ENCODE data around the gene MRPS33. TPM values are rescaled to one million over a fixed set of nuclear protein-coding genes. Genes with fewer than 3 reads are reported as not detected.

Gene MRPS33
- total and polyA plus RNA-seq, 2 of the 8 experiments (the other 6 are each of a cell fraction or from before 2014, with no cell fraction given) = 22.9 to 62.6 TPM

GRCh38 chr7:140998715-140999114 is 16.0 kb downstream of the MRPS33 start:
- Histone ChIP-seq H3K36me3 (ENCODE audit: control insufficient read depth in 2 of 4, insufficient read depth in 4 of 4, low read length in 3 of 4) (no peaks in the 10 kb centered on the region; a peak in 1 of 8 replicates), H3K4ac (replicated peaks; ENCODE audit: insufficient read length, low read depth, low read length) (no peak overlapping the region), H3K56ac (replicated peaks; ENCODE audit: insufficient read length, low read depth, low read length) (no peak overlapping the region), H2BK12ac (ENCODE audit: low read depth, low read length) (no peak overlapping the region), H3K27me3 (replicated peaks in 1 of 4; ENCODE audit: control insufficient read depth in 3 of 4, extremely low read depth in 1 of 4, insufficient read depth in 3 of 4, low read length in 3 of 4) (no peaks in the 10 kb centered on the region), H2AK5ac (ENCODE audit: low read depth, low read length) (no peak overlapping the region), H3K27ac (ENCODE audit: low read depth, low read length) (no peak overlapping the region), H2BK120ac (replicated peaks; ENCODE audit: low read depth, low read length) (no peak overlapping the region), H3K4me1 (replicated peaks in 1 of 4; ENCODE audit: control insufficient read depth in 3 of 4, insufficient read depth in 4 of 4, low read length in 3 of 4) (no peaks in the 10 kb centered on the region), H2BK20ac (ENCODE audit: low read length) (no peak overlapping the region), H3K9ac (replicated peaks in 1 of 4; ENCODE audit: extremely low read depth in 1 of 4, low read depth in 3 of 4, low read length in 3 of 4) (no peak overlapping the region), H4K91ac (replicated peaks; ENCODE audit: insufficient read length, low read length) (no peak overlapping the region), H3K79me2 (ENCODE audit: control insufficient read depth in 1 of 2, insufficient read depth in 2 of 2, low read length in 2 of 2) (no peaks in the 10 kb centered on the region), H4K20me1 (replicated peaks in 1 of 2; ENCODE audit: control insufficient read depth in 1 of 2, insufficient read depth in 2 of 2, low read length in 2 of 2) (no peaks in the 10 kb centered on the region), H3K4me3 (ENCODE audit: extremely low read depth in 1 of 4, insufficient read depth in 2 of 4, low read depth in 3 of 4, low read length in 4 of 4) (no peak overlapping the region), H3K4me2 (ENCODE audit: insufficient read depth in 1 of 2, low read depth in 2 of 2, low read length in 2 of 2) (no peak overlapping the region), H4K5ac (ENCODE audit: insufficient read length, low read depth, low read length) (no peak overlapping the region), H3K9me3 (ENCODE audit: insufficient read depth in 2 of 2, low read depth in 1 of 2, low read length in 1 of 2) (no peaks in the 10 kb centered on the region), H2BK15ac (ENCODE audit: low read length) (no peak overlapping the region), H4K8ac (ENCODE audit: extremely low read depth, insufficient read depth, low read length) (no peak overlapping the region), H3K23me2 (ENCODE audit: low read depth, low read length) (no peaks in the 10 kb centered on the region), H3K14ac (ENCODE audit: insufficient read length) (no peak overlapping the region), H3K79me1 (ENCODE audit: low read depth, low read length) (no peaks in the 10 kb centered on the region), H3K18ac (ENCODE audit: extremely low read depth, low read length) (no peak overlapping the region), H2AFZ (ENCODE audit: low read length) (no peak overlapping the region), H3K23ac (ENCODE audit: insufficient read length) (no peak overlapping the region), H2BK5ac (ENCODE audit: low read depth, low read length) (no peak overlapping the region)
- DNase-seq (ENCODE audit: low read depth in 1 of 2, low spot score in 2 of 2) (no peak), FAIRE-seq (no peak)
- 86% methylated on average over 2 of the region's 2 CpGs; no CpG with 5 or more reads in 1 of the 2 experiments for WGBS, 2 experiments (ENCODE audit: extremely low coverage in 1 of 2, insufficient coverage in 1 of 2, insufficient read length in 1 of 2, insufficient replicate concordance in 2 of 2, low coverage in 1 of 2, low lambda C conversion rate in 2 of 2, missing lambda C conversion rate in 1 of 2)
- CTCF ChIA-PET (ENCODE audit: partially characterized antibody) = interaction anchor here (0.9 kb wide), 1 partner anchor 187 kb away, joined by 3 read pairs; no protein-coding TSS in a partner anchor
- TF ChIP-seq, protein P1, sequence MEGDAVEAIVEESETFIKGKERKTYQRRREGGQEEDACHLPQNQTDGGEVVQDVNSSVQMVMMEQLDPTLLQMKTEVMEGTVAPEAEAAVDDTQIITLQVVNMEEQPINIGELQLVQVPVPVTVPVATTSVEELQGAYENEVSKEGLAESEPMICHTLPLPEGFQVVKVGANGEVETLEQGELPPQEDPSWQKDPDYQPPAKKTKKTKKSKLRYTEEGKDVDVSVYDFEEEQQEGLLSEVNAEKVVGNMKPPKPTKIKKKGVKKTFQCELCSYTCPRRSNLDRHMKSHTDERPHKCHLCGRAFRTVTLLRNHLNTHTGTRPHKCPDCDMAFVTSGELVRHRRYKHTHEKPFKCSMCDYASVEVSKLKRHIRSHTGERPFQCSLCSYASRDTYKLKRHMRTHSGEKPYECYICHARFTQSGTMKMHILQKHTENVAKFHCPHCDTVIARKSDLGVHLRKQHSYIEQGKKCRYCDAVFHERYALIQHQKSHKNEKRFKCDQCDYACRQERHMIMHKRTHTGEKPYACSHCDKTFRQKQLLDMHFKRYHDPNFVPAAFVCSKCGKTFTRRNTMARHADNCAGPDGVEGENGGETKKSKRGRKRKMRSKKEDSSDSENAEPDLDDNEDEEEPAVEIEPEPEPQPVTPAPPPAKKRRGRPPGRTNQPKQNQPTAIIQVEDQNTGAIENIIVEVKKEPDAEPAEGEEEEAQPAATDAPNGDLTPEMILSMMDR (IDR thresholded peaks at IDR 0.05; ENCODE audit: control extremely low read depth in 1 of 3, insufficient read depth in 1 of 3, low read depth in 1 of 3, low read length in 3 of 3) = no peak
- no peak for TF ChIP-seq CTBP2 (IDR thresholded peaks at IDR 0.05; ENCODE audit: borderline replicate concordance, insufficient read depth, insufficient read length, low read length)
- TF ChIP-seq, protein P2, sequence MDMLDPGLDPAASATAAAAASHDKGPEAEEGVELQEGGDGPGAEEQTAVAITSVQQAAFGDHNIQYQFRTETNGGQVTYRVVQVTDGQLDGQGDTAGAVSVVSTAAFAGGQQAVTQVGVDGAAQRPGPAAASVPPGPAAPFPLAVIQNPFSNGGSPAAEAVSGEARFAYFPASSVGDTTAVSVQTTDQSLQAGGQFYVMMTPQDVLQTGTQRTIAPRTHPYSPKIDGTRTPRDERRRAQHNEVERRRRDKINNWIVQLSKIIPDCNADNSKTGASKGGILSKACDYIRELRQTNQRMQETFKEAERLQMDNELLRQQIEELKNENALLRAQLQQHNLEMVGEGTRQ (IDR thresholded peaks at IDR 0.05; ENCODE audit: low read length) = no peak
- no peak for TF ChIP-seq NRF1 (IDR thresholded peaks at IDR 0.05; ENCODE audit: low read depth, low read length)
- no peak for TF ChIP-seq ASH2L (IDR thresholded peaks at IDR 0.05; ENCODE audit: low read length)
- no peak for TF ChIP-seq CREB1 (IDR thresholded peaks at IDR 0.05)
- no peak for TF ChIP-seq E2F6 (IDR thresholded peaks at IDR 0.05)
- TF ChIP-seq CHD1 (IDR thresholded peaks at IDR 0.05; ENCODE audit: low read depth, low read length) = no peak
- POLR2A ChIA-PET (ENCODE audit: partially characterized antibody) = interaction anchor here (0.7 kb wide), 1 partner anchor 16 kb away, joined by 3 read pairs; the partner anchor contains the start of gene MRPS33

All from H1 (cell line).